IPS DF 4.7 (cell line): ENCODE results near the gene GPR63.
A peak's percentile ranks its signal among the peaks of the same experiment; 100 is the strongest.
"Not testable (repeated sequence)": the region's sequence is repeated elsewhere in the genome, so short reads cannot be mapped to it uniquely, and the experiment has no call there.

ENCODE experiments used
- DNase-seq: peaks from one replicate; pipeline ENCODE4 v3.0.0-alpha.2; 2013; ENCODE audit warnings: low spot score; ENCODE audit errors: extremely low read depth

GPR63 gene

GRCh38 chr6:96837081-96837971 is at the start of gene GPR63:
TSS of gene GPR63 (minus strand) at chr6:96837477. CDS start at chr6:96799731, 37,746 bp downstream.
- peak; percentile 66 for DNase-seq

- DNase-seq, result no peak
Measured at GRCh38 chr6:96886519-96886918, 49.2 kb upstream of the GPR63 start.

- DNase-seq, result not testable (repeated sequence)
Measured at GRCh38 chr6:96885187-96885631, 47.9 kb upstream of the GPR63 start.

- no peak for DNase-seq
Measured at GRCh38 chr6:96878143-96878542, 40.9 kb upstream of the GPR63 start.

GRCh38 chr6:96876886-96877545 is 39.7 kb upstream of the GPR63 start:
- DNase-seq, result no peak

GRCh38 chr6:96872976-96873375 is 35.7 kb upstream of the GPR63 start:
- no peak for DNase-seq

GRCh38 chr6:96865055-96865405 is 27.8 kb upstream of the GPR63 start:
- no peak for DNase-seq

- DNase-seq, result no peak
Measured at GRCh38 chr6:96864216-96865054, 27.2 kb upstream of the GPR63 start.

GRCh38 chr6:96862560-96862959 is 25.3 kb upstream of the GPR63 start:
- no peak for DNase-seq

GRCh38 chr6:96861588-96861987 is 24.3 kb upstream of the GPR63 start:
- no peak for DNase-seq

- no peak for DNase-seq
Measured at GRCh38 chr6:96856856-96857255, 19.6 kb upstream of the GPR63 start.

GRCh38 chr6:96853083-96853482 is 15.8 kb upstream of the GPR63 start:
- DNase-seq, result no peak

GRCh38 chr6:96852605-96853004 is 15.3 kb upstream of the GPR63 start:
- DNase-seq, result no peak

- no peak for DNase-seq
Measured at GRCh38 chr6:96851858-96852257, 14.6 kb upstream of the GPR63 start.

- no peak for DNase-seq
Measured at GRCh38 chr6:96849615-96850014, 12.3 kb upstream of the GPR63 start.

- no peak for DNase-seq
Measured at GRCh38 chr6:96844530-96844929, 7.3 kb upstream of the GPR63 start.

- no peak for DNase-seq
Measured at GRCh38 chr6:96841345-96841744, 4.1 kb upstream of the GPR63 start.

GRCh38 chr6:96836631-96837080 is 621 bp downstream of the GPR63 start:
- DNase-seq, result no peak

GRCh38 chr6:96834070-96834469 is 3.2 kb downstream of the GPR63 start:
- no peak for DNase-seq

- DNase-seq, result no peak
Measured at GRCh38 chr6:96832780-96833179, 4.5 kb downstream of the GPR63 start.

- DNase-seq, result no peak
Measured at GRCh38 chr6:96826865-96827264, 10.4 kb downstream of the GPR63 start.

- no peak for DNase-seq
Measured at GRCh38 chr6:96823743-96824142, 13.5 kb downstream of the GPR63 start.
